GM23338 (cell line): ENCODE measurements around the gene DAND5. TPM values are rescaled to one million over a fixed set of nuclear protein-coding genes. Genes with fewer than 3 reads are reported as not detected.

Source experiments
- ATAC-seq: fragments of 200-7000 bp; cut with Tn5 transposase; 3 replicates; pipeline ENCODE4 v1.9.1; 2020
- DNase-seq: peaks from one replicate; pipeline ENCODE4 v3.0.0-alpha.2; 2015; ENCODE audit warnings: low spot score
- H2AFZ ChIP-seq: fragments of 200-600 bp; sonication (generic); 2 replicates; pipeline ENCODE4 v1.8.0; 2016; ENCODE audit warnings: antibody characterized with exemption, mild to moderate bottlenecking, moderate library complexity
- H3F3A ChIP-seq: fragments of 200-600 bp; sonication (generic); replicated peaks from 2 replicates; pipeline ENCODE4 v1.8.0; 2017; ENCODE audit warnings: antibody characterized with exemption, mixed run types, low read depth
- H3K27ac ChIP-seq: fragments of 200-600 bp; sonication (generic); 2 replicates; pipeline ENCODE4 v1.6.1; 2016; ENCODE audit warnings: low read depth
- H3K27me3 ChIP-seq: fragments of 200-600 bp; sonication (generic); 2 replicates; pipeline ENCODE4 v1.8.0; 2016; ENCODE audit warnings: mild to moderate bottlenecking, mixed run types, moderate library complexity; ENCODE audit not compliant: insufficient read depth
- H3K36me3 ChIP-seq: fragments of 200-600 bp; sonication (generic); 2 replicates; pipeline ENCODE4 v1.8.0; 2016; ENCODE audit warnings: mild to moderate bottlenecking; ENCODE audit not compliant: insufficient read depth
- H3K4me1 ChIP-seq: fragments of 200-600 bp; sonication (generic); 2 replicates; pipeline ENCODE4 v1.8.0; 2016; ENCODE audit warnings: mild to moderate bottlenecking, moderate library complexity; ENCODE audit not compliant: insufficient read depth
- H3K4me2 ChIP-seq: fragments of 200-600 bp; sonication (generic); 2 replicates; pipeline ENCODE4 v1.7.1; 2017; ENCODE audit warnings: mixed run types
- H3K4me3 ChIP-seq: fragments of 200-600 bp; sonication (generic); 2 replicates; pipeline ENCODE4 v1.6.1; 2016; ENCODE audit warnings: mixed run types
- H3K79me2 ChIP-seq: fragments of 200-600 bp; sonication (generic); replicated peaks from 2 replicates; pipeline ENCODE4 v1.8.0; 2017; ENCODE audit warnings: mild to moderate bottlenecking; ENCODE audit not compliant: insufficient read depth
- H3K9me2 ChIP-seq: fragments of 200-600 bp; sonication (generic); 2 replicates; pipeline ENCODE4 v1.8.0; 2017; ENCODE audit not compliant: insufficient read depth
- H4K20me1 ChIP-seq: fragments of 200-600 bp; sonication (generic); replicated peaks from 2 replicates; pipeline ENCODE4 v1.8.0; 2017; ENCODE audit warnings: mild to moderate bottlenecking; ENCODE audit not compliant: insufficient read depth
- H3K27ac Mint-ChIP-seq: 2 replicates; pipeline ENCODE4 v1.8.0; 2020; ENCODE audit warnings: inconsistent platforms, mild to moderate bottlenecking, moderate library complexity, mixed read lengths
- H3K27me3 Mint-ChIP-seq: 3 replicates; pipeline ENCODE4 v1.8.0; 2022; ENCODE audit warnings: low read depth, mild to moderate bottlenecking, moderate library complexity, mixed read lengths, inconsistent platforms; ENCODE audit not compliant: insufficient read depth, poor library complexity
- H3K36me3 Mint-ChIP-seq: 3 replicates; pipeline ENCODE4 v1.8.0; 2021; ENCODE audit warnings: low read depth, mild to moderate bottlenecking, inconsistent platforms, moderate library complexity, mixed read lengths
- H3K4me1 Mint-ChIP-seq: 3 replicates; pipeline ENCODE4 v1.8.0; 2020; ENCODE audit warnings: mild to moderate bottlenecking, inconsistent platforms, mixed read lengths
- H3K4me3 Mint-ChIP-seq: 3 replicates; pipeline ENCODE4 v1.8.0; 2021; ENCODE audit warnings: moderate library complexity, mild to moderate bottlenecking, inconsistent platforms, mixed read lengths
- H3K9me3 Mint-ChIP-seq: 3 replicates; pipeline ENCODE4 v1.8.0; 2020; ENCODE audit warnings: moderate library complexity, mild to moderate bottlenecking, inconsistent platforms, mixed read lengths
- CREB1 ChIP-seq: fragments of 250-450 bp; sonication (Bioruptor Pico); IDR thresholded peaks from 2 replicates; pipeline ENCODE4 v1.5.0; 2020; ENCODE audit warnings: low read depth, mild to moderate bottlenecking, moderate library complexity
- EZH2 ChIP-seq: fragments of 200-600 bp; sonication (generic); IDR thresholded peaks from one replicate; pipeline ENCODE4 v1.8.0; 2017; ENCODE audit warnings: antibody characterized with exemption, mild to moderate bottlenecking, low read depth; ENCODE audit not compliant: unreplicated experiment
- EZH2phosphoT487 ChIP-seq: fragments of 200-600 bp; sonication (generic); IDR thresholded peaks from one replicate; pipeline ENCODE4 v1.8.1; 2018; ENCODE audit warnings: antibody characterized with exemption; ENCODE audit not compliant: unreplicated experiment
- ZNF114 ChIP-seq: fragments of 250-450 bp; sonication (Bioruptor Pico); IDR thresholded peaks from 2 replicates; pipeline ENCODE4 v1.5.0; 2020; ENCODE audit warnings: mild to moderate bottlenecking, moderate library complexity
- ZNF331 ChIP-seq: fragments of 250-450 bp; sonication (Bioruptor Pico); IDR thresholded peaks from 2 replicates; pipeline ENCODE4 v1.5.0; 2020; ENCODE audit warnings: low read depth, mild to moderate bottlenecking, moderate library complexity
- polyA plus RNA-seq: library from polyadenylated mRNA; unstranded; fragments of >200 nt; fragmentation: Nextera tagmentation; extraction: Ambion mirVana; gene quantifications from 2 replicates; pipeline ENCODE4 v1.2.1, GENCODE V29; 2016
- total RNA-seq: library from RNA; depleted of rRNA; stranded (reverse); fragments of >200 nt; shearing (Covaris generic); gene quantifications from 2 replicates; pipeline ENCODE4 v1.2.3, GENCODE V29; 2014
- TF ChIP-seq, protein P1 (sequence below): fragments of 250-450 bp; sonication (Bioruptor Pico); IDR thresholded peaks from 2 replicates; pipeline ENCODE4 v1.5.0; 2020; ENCODE audit warnings: mild to moderate bottlenecking, moderate library complexity
- TF ChIP-seq, protein P2 (sequence below): IDR thresholded peaks from one replicate; pipeline ENCODE4 v1.6.1; 2018; ENCODE audit warnings: antibody characterized with exemption; ENCODE audit not compliant: unreplicated experiment
- TF ChIP-seq, protein P3 (sequence below): IDR thresholded peaks from 2 replicates; pipeline ENCODE4 v1.6.1; 2016; ENCODE audit warnings: antibody characterized with exemption
- TF ChIP-seq, protein P4 (sequence below), 2 experiments: fragments of 200-600 bp in 1 of 2; sonication (generic) in 1 of 2; conservative IDR thresholded peaks; 2 replicates each; pipeline versions ENCODE4 v1.5.1 to v1.6.1; 2016 to 2017; ENCODE audit warnings: antibody characterized with exemption in 2 of 2, low read depth in 2 of 2, mild to moderate bottlenecking in 2 of 2, moderate library complexity in 1 of 2

DAND5 gene
- total and polyA plus RNA-seq, 2 experiments from 2014 or later: 0.18 to 0.28 TPM

DNA sequence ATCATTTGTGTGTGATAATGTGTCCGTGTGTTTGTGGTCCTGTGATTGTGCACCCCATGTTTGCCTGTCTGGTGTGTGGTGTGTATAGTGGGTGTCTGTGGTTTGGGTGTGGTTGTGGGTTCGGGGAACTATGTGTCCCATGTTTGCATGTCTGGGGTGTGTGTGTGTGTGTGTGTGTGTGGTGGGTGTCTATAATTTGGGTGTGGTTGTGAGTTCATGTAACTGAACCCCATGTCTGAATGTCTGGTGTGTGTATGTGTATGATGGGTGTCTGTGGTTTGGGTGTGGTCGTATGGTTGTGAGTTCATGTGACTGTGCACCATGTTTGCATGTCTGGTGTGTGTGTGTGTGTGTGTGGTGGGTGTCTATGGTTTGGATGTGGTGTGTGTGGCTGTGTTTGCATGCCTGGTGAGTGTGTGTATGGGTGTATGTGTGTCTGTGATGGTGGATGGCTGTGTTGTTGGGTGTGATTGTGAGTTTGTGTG, 14.8 kb downstream of the DAND5 start (continued):
- TF ChIP-seq ZNF331 (no peak), CREB1 (CRISPR knock-in tag) (no peak)
- TF ChIP-seq, protein P1, sequence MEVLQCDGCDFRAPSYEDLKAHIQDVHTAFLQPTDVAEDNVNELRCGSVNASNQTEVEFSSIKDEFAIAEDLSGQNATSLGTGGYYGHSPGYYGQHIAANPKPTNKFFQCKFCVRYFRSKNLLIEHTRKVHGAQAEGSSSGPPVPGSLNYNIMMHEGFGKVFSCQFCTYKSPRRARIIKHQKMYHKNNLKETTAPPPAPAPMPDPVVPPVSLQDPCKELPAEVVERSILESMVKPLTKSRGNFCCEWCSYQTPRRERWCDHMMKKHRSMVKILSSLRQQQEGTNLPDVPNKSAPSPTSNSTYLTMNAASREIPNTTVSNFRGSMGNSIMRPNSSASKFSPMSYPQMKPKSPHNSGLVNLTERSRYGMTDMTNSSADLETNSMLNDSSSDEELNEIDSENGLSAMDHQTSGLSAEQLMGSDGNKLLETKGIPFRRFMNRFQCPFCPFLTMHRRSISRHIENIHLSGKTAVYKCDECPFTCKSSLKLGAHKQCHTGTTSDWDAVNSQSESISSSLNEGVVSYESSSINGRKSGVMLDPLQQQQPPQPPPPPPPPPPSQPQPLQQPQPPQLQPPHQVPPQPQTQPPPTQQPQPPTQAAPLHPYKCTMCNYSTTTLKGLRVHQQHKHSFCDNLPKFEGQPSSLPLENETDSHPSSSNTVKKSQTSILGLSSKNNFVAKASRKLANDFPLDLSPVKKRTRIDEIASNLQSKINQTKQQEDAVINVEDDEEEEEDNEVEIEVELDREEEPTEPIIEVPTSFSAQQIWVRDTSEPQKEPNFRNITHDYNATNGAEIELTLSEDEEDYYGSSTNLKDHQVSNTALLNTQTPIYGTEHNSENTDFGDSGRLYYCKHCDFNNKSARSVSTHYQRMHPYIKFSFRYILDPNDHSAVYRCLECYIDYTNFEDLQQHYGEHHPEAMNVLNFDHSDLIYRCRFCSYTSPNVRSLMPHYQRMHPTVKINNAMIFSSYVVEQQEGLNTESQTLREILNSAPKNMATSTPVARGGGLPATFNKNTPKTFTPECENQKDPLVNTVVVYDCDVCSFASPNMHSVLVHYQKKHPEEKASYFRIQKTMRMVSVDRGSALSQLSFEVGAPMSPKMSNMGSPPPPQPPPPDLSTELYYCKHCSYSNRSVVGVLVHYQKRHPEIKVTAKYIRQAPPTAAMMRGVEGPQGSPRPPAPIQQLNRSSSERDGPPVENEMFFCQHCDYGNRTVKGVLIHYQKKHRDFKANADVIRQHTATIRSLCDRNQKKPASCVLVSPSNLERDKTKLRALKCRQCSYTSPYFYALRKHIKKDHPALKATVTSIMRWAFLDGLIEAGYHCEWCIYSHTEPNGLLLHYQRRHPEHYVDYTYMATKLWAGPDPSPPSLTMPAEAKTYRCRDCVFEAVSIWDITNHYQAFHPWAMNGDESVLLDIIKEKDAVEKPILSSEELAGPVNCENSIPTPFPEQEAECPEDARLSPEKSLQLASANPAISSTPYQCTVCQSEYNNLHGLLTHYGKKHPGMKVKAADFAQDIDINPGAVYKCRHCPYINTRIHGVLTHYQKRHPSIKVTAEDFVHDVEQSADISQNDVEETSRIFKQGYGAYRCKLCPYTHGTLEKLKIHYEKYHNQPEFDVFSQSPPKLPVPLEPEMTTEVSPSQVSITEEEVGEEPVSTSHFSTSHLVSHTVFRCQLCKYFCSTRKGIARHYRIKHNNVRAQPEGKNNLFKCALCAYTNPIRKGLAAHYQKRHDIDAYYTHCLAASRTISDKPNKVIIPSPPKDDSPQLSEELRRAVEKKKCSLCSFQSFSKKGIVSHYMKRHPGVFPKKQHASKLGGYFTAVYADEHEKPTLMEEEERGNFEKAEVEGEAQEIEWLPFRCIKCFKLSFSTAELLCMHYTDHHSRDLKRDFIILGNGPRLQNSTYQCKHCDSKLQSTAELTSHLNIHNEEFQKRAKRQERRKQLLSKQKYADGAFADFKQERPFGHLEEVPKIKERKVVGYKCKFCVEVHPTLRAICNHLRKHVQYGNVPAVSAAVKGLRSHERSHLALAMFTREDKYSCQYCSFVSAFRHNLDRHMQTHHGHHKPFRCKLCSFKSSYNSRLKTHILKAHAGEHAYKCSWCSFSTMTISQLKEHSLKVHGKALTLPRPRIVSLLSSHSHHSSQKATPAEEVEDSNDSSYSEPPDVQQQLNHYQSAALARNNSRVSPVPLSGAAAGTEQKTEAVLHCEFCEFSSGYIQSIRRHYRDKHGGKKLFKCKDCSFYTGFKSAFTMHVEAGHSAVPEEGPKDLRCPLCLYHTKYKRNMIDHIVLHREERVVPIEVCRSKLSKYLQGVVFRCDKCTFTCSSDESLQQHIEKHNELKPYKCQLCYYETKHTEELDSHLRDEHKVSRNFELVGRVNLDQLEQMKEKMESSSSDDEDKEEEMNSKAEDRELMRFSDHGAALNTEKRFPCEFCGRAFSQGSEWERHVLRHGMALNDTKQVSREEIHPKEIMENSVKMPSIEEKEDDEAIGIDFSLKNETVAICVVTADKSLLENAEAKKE (CRISPR knock-in tag): no peak

DNA sequence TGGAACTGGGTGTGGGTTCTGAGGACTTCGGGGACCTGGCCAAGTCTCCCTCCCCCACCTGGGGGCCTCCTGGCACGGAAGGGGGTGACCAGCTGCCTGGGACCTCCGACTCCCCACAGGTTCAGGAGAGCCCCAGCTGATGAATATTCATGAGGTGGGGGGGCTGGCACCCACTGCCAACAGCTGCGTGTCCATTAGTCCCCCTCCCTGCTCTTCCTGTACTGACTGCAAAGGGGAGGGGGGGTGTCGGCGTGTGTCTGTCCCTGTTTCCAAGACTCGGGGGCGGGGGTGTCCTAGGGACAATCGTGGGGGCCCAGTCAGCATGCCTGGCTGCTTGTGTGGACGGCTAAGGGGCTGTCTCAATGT, 15.3 kb downstream of the DAND5 start:
- TF ChIP-seq EZH2phosphoT487: no peak
- no peak for TF ChIP-seq ZNF331
- TF ChIP-seq, protein P2, sequence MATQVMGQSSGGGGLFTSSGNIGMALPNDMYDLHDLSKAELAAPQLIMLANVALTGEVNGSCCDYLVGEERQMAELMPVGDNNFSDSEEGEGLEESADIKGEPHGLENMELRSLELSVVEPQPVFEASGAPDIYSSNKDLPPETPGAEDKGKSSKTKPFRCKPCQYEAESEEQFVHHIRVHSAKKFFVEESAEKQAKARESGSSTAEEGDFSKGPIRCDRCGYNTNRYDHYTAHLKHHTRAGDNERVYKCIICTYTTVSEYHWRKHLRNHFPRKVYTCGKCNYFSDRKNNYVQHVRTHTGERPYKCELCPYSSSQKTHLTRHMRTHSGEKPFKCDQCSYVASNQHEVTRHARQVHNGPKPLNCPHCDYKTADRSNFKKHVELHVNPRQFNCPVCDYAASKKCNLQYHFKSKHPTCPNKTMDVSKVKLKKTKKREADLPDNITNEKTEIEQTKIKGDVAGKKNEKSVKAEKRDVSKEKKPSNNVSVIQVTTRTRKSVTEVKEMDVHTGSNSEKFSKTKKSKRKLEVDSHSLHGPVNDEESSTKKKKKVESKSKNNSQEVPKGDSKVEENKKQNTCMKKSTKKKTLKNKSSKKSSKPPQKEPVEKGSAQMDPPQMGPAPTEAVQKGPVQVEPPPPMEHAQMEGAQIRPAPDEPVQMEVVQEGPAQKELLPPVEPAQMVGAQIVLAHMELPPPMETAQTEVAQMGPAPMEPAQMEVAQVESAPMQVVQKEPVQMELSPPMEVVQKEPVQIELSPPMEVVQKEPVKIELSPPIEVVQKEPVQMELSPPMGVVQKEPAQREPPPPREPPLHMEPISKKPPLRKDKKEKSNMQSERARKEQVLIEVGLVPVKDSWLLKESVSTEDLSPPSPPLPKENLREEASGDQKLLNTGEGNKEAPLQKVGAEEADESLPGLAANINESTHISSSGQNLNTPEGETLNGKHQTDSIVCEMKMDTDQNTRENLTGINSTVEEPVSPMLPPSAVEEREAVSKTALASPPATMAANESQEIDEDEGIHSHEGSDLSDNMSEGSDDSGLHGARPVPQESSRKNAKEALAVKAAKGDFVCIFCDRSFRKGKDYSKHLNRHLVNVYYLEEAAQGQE: no peak
- TF ChIP-seq, protein P3, sequence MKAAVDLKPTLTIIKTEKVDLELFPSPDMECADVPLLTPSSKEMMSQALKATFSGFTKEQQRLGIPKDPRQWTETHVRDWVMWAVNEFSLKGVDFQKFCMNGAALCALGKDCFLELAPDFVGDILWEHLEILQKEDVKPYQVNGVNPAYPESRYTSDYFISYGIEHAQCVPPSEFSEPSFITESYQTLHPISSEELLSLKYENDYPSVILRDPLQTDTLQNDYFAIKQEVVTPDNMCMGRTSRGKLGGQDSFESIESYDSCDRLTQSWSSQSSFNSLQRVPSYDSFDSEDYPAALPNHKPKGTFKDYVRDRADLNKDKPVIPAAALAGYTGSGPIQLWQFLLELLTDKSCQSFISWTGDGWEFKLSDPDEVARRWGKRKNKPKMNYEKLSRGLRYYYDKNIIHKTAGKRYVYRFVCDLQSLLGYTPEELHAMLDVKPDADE: no peak
- TF ChIP-seq, protein P4, sequence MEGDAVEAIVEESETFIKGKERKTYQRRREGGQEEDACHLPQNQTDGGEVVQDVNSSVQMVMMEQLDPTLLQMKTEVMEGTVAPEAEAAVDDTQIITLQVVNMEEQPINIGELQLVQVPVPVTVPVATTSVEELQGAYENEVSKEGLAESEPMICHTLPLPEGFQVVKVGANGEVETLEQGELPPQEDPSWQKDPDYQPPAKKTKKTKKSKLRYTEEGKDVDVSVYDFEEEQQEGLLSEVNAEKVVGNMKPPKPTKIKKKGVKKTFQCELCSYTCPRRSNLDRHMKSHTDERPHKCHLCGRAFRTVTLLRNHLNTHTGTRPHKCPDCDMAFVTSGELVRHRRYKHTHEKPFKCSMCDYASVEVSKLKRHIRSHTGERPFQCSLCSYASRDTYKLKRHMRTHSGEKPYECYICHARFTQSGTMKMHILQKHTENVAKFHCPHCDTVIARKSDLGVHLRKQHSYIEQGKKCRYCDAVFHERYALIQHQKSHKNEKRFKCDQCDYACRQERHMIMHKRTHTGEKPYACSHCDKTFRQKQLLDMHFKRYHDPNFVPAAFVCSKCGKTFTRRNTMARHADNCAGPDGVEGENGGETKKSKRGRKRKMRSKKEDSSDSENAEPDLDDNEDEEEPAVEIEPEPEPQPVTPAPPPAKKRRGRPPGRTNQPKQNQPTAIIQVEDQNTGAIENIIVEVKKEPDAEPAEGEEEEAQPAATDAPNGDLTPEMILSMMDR (conservative IDR thresholded peaks at IDR 0.05; ENCODE audit: low read depth in 2 of 2): no peak
- no peak for TF ChIP-seq EZH2
- TF ChIP-seq ZNF114: no peak
- H3K36me3 ChIP-seq: no peaks in the 10 kb centered on the region
- H3K4me3 ChIP-seq: no peak overlapping the region
- Mint-ChIP-seq H3K4me1 (peaks cover 9% of the 10 kb centered on the region), H3K9me3 (no peaks in the 10 kb centered on the region), H3K36me3 (no peaks in the 10 kb centered on the region), H3K4me3 (no peak overlapping the region), H3K27me3 (peaks cover 19% of the 10 kb centered on the region), H3K27ac (no peak overlapping the region)
- ATAC-seq (no peak), DNase-seq (no peak)
- no peak overlapping the region for H2AFZ ChIP-seq
- no peaks in the 10 kb centered on the region for H3K79me2 ChIP-seq
- H3K9me2 ChIP-seq: no peaks in the 10 kb centered on the region
- H3K4me2 ChIP-seq: no peak overlapping the region
- H3K27me3 ChIP-seq: peaks cover 39% of the 10 kb centered on the region
- H3F3A ChIP-seq: peaks cover 13% of the 10 kb centered on the region; the same call in 1 of the 2 replicates
- H3K27ac ChIP-seq: no peak overlapping the region
- H3K4me1 ChIP-seq: no peaks in the 10 kb centered on the region; the same call in 1 of the 2 replicates
- H4K20me1 ChIP-seq: no peaks in the 10 kb centered on the region
